OCI-LY7 (cell line): ENCODE results near the gene ZNF578.

Source experiments
- CTCF ChIP-seq: fragments of 200-600 bp; sonication (generic); conservative IDR thresholded peaks from 2 replicates; pipeline ENCODE4 v1.5.1; 2014; ENCODE audit warnings: mild to moderate bottlenecking, antibody characterized with exemption, low read length, moderate library complexity, mixed read lengths
- EZH2phosphoT487 ChIP-seq: fragments of 200-600 bp; sonication (generic); IDR thresholded peaks from 2 replicates; pipeline ENCODE4 v1.6.1; 2018; ENCODE audit warnings: low read depth, borderline replicate concordance, mild to moderate bottlenecking, mixed run types, antibody characterized with exemption, low read length, moderate library complexity, mixed read lengths

DNA sequence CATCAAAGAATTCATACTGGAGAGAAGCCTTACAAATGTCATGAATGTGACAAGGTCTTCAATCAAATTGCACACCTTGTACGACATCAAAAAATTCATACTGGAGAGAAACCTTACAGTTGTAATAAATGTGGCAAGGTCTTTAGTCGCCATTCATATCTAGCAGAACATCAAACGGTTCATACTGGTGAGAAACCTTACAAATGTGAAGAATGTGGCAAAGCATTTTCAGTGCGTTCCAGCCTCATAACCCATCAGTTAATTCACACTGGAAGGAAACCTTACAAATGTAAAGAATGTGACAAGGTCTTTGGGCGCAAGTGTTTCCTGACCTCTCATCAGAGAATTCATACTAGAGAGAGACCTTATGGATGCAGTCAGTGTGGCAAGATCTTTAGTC is 37.6 kb upstream of the ZNF578 start:
- TF ChIP-seq CTCF: no peak
- no peak for TF ChIP-seq EZH2phosphoT487
